ENCODE data around the gene EPB41L3. TPM values are rescaled to one million over a fixed set of nuclear protein-coding genes. Genes with fewer than 3 reads are reported as not detected.
A peak's percentile ranks its signal among the peaks of the same experiment; 100 is the strongest.

EPB41L3 gene
- polyA plus RNA-seq, 1 donor: 107 TPM

- no peak for DNase-seq (ENCODE audit: low read depth)
Observed at GRCh38 chr18:5452943-5453443, 90.8 kb downstream of the EPB41L3 start.

- DNase-seq (ENCODE audit: low read depth): no peak
Observed at GRCh38 chr18:5451871-5452270, 91.9 kb downstream of the EPB41L3 start.

- DNase-seq (ENCODE audit: low read depth): no peak
Observed at GRCh38 chr18:5451150-5451549, 92.6 kb downstream of the EPB41L3 start.

- no peak for DNase-seq (ENCODE audit: low read depth)
Observed at GRCh38 chr18:5449858-5450509, 93.8 kb downstream of the EPB41L3 start.

- DNase-seq (ENCODE audit: low read depth): no peak
Observed at GRCh38 chr18:5447442-5447841, 96.4 kb downstream of the EPB41L3 start.

- no peak for DNase-seq (ENCODE audit: low read depth)
Observed at GRCh38 chr18:5444847-5445246, 99.0 kb downstream of the EPB41L3 start.

- DNase-seq (ENCODE audit: low read depth): no peak
Observed at GRCh38 chr18:5444269-5444668, 99.5 kb downstream of the EPB41L3 start.

GRCh38 chr18:5439986-5440696 is 103.7 kb downstream of the EPB41L3 start:
- DNase-seq (ENCODE audit: low read depth): no peak

- DNase-seq (ENCODE audit: low read depth): no peak
Observed at GRCh38 chr18:5434425-5434824, 109.4 kb downstream of the EPB41L3 start.

GRCh38 chr18:5431836-5432575 is 111.8 kb downstream of the EPB41L3 start:
- DNase-seq (ENCODE audit: low read depth): no peak

GRCh38 chr18:5430131-5430530 is 113.7 kb downstream of the EPB41L3 start:
- no peak for DNase-seq (ENCODE audit: low read depth)

GRCh38 chr18:5429681-5430080 is 114.1 kb downstream of the EPB41L3 start:
- DNase-seq (ENCODE audit: low read depth): no peak

- no peak for DNase-seq (ENCODE audit: low read depth)
Observed at GRCh38 chr18:5425721-5426120, 118.1 kb downstream of the EPB41L3 start.

- DNase-seq (ENCODE audit: low read depth): peak; percentile 25
Observed at GRCh38 chr18:5424903-5425664, 118.7 kb downstream of the EPB41L3 start.

- no peak for DNase-seq (ENCODE audit: low read depth)
Observed at GRCh38 chr18:5422626-5423025, 121.2 kb downstream of the EPB41L3 start.

- no peak for DNase-seq (ENCODE audit: low read depth)
Observed at GRCh38 chr18:5421981-5422380, 121.8 kb downstream of the EPB41L3 start.

GRCh38 chr18:5420906-5421305 is 122.9 kb downstream of the EPB41L3 start:
- DNase-seq (ENCODE audit: low read depth): no peak

GRCh38 chr18:5419601-5420000 is 124.2 kb downstream of the EPB41L3 start:
- no peak for DNase-seq (ENCODE audit: low read depth)

GRCh38 chr18:5419030-5419429 is 124.8 kb downstream of the EPB41L3 start:
- DNase-seq (ENCODE audit: low read depth): no peak

GRCh38 chr18:5417342-5417741 is 126.5 kb downstream of the EPB41L3 start:
- peak; percentile 24 for DNase-seq (ENCODE audit: low read depth)

- DNase-seq (ENCODE audit: low read depth): no peak
Observed at GRCh38 chr18:5416112-5416511, 127.7 kb downstream of the EPB41L3 start.

GRCh38 chr18:5415665-5416064 is 128.1 kb downstream of the EPB41L3 start:
- no peak for DNase-seq (ENCODE audit: low read depth)
